HG02623 (cell line): Measurements from ENCODE around the gene RNASE13.
"Not testable (repeated sequence)": the region's sequence is repeated elsewhere in the genome, so short reads cannot be mapped to it uniquely, and the experiment has no call there.

Source experiments
- ATAC-seq: cut with Tn5 transposase; IDR thresholded peaks from one replicate; pipeline ENCODE4 v1.9.1; 2021; ENCODE audit warnings: moderate library complexity; ENCODE audit not compliant: unreplicated experiment

Gene RNASE13

DNA sequence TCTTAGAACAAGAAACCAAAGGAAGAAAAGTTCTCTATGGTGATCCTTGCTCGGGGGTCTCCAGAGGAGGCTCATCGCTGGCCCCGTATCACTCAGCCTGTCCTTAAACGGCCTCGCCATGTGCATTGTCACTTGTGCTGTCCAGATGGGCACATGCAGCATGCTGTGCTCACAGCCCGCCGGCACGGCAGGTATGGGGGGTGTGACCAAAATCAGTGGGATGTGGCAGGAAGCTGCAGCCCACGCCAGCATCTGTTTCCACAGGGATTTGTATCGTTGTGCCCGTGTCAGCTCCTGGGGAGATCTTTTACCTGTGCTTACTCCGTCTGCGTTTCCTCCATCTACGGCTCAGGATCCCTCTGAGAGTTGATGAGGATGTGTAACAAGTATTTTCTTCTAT is 38.1 kb downstream of the RNASE13 start:
- ATAC-seq = no peak

DNA sequence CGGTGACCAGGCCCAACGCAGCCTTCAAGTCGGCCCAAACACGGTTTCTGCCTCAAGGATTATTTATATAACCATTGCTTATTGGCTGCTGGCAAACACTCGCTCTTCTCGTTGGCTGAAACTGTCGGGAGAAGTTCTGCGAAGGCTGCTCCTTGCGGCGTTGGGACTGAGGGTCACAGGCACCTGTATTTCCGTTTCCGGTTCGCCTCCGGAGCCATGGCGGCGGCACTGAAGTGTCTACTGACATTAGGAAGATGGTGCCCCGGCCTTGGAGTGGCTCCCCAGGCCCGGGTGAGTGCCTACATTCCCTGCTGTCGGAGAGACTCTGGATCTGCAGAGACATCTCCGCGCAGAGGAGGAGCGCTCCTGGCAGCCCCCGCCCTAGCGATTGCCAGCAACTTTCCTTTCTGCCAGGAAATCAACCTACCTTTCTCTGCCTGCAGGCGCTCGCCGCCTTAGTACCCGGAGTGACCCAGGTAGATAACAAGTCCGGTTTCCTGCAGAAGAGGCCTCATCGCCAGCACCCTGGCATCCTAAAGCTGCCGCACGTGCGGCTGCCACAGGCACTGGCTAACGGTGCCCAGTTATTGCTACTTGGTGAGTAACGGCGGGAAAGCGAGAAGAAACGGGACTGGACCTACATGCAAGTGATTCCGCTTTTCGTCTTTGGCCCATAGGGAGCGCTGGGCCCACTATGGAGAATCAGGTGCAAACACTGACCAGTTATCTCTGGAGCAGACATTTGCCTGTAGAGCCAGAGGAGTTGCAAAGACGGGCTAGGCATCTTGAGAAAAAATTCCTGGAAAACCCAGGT is 44.6 kb downstream of the RNASE13 start, which contains the start of gene METTL17:
METTL17 (plus strand) TSS at position 194 of the 814 bp plus-strand sequence; CDS start at position 217, 23 bp downstream.
- ATAC-seq = peak; percentile 95

DNA sequence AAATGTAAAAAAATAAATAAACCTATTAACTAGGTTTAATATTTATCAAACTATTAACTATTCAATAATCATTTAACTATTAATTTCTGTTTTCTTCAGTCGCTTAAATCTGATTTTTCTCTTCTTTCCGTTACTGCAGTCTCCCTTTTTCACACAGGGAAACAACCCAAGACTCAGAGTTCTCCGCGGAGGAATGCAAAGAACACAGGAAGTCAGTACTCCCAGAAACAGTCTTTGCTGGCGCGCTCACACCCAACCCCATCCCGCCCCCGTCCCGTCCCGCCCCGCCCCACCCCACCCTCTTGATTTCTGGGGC is 45.2 kb downstream of the RNASE13 start:
- no peak for ATAC-seq

DNA sequence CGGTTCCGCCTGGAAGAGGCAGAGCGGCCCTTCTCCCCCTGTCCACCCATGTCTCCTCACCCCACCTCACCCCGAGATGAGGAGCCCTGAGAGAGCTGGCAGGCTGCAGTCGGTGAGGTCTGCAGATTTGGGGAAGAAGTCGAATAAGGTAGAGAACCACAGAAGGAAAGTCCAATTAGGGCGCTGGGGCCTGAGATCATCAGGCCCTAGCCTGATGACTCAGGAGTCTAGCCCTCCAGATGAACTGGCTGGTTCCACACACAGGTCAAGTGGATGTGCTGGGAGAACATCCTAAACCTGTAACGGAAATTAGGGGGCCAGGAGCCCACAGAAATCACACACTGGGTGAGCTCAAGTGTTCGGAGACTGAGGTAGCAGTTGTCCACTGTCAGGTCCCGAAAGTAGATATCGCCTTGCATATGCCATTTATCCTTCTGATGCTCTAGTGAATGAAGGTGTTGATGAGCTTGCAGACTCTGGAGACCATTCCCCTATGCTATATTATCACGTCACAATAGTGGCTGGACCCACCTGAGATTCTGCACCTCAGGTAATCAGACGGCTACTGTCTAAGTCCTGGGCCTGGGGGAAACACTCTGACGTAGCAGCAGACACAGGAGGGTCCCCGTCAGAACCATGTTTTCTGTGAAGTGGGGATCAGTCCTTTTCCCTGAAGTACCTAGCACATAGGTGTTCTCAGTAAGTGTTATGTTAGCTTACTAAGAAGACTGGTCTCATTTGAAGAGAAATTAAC is 45.7 kb downstream of the RNASE13 start:
- no peak for ATAC-seq

DNA sequence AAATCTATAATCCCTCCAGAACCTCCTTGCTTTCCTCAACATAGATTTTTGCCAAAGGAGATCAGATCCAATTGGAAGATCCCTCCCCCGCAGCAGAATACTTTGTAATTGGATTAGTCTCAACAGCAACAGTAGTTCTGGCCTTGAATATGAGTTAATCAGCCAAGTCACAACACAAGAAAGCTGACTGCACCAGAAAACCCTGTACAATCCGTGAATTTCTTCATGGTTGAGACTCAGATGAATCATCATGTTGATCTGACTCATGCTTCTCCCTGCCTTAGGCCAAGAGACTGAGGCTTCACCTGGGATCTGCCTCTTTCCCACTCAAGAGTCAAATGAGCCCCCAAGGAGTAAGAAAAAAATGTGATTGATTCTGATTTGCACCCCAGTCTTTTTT is 47.8 kb downstream of the RNASE13 start:
- no peak for ATAC-seq

DNA sequence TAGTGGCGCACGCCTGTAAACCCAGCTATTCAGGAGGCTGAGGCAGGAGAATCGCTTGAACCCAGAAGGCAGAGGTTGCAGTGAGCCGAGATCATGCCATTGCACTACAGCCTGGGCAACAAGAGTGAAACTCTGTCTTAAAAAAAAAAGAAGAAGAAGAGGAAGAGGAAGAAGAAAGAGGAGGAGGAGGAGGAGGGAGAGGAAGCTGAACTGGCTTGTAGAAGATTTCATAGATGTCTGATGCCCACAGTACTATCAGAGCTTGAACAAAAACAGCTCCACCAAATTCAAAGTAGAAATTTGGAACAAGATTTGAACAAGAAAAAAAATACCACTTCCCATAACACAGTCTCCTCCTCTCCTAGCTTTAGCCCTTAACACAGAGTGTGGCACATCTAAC is 49.0 kb downstream of the RNASE13 start:
- ATAC-seq = not testable (repeated sequence)
